Mucosa of rectum (tissue), 2 donors: ENCODE measurements around the gene ASIC3.

Source experiments
- H3K27ac ChIP-seq, 2 donors: one replicate each; pipeline ENCODE4 v1.7.0; 2013; ENCODE audit warnings: inconsistent platforms in 2 of 2, low read depth in 2 of 2, low read length in 2 of 2
- H3K27me3 ChIP-seq, 2 donors: one replicate each; pipeline ENCODE4 v1.7.0; 2013; ENCODE audit warnings: low read length in 2 of 2; ENCODE audit not compliant: control insufficient read depth in 2 of 2, insufficient read depth in 2 of 2
- H3K36me3 ChIP-seq, 2 donors: one replicate each; pipeline ENCODE4 v1.7.0; 2013; ENCODE audit warnings: low read length in 2 of 2; ENCODE audit not compliant: control insufficient read depth in 2 of 2, insufficient read depth in 2 of 2
- H3K4me1 ChIP-seq, 2 donors: one replicate each; pipeline ENCODE4 v1.7.0; 2013; ENCODE audit warnings: low read length in 2 of 2, mild to moderate bottlenecking in 1 of 2; ENCODE audit not compliant: control insufficient read depth in 2 of 2, insufficient read depth in 2 of 2
- H3K4me3 ChIP-seq, 2 donors: one replicate each; pipeline ENCODE4 v1.7.0; 2013; ENCODE audit warnings: low read length in 2 of 2
- H3K9ac ChIP-seq, 2 donors: one replicate each; pipeline ENCODE4 v1.7.0; 2013; ENCODE audit warnings: low read length in 2 of 2, low read depth in 1 of 2, mild to moderate bottlenecking in 1 of 2
- H3K9me3 ChIP-seq, 2 donors: one replicate each; pipeline ENCODE4 v1.7.0; 2013; ENCODE audit warnings: low read length in 2 of 2; ENCODE audit not compliant: control insufficient read depth in 2 of 2
- donor health status: healthy.
- donor health status: Normal muscosa, but diverticular disease.

Gene ASIC3

DNA sequence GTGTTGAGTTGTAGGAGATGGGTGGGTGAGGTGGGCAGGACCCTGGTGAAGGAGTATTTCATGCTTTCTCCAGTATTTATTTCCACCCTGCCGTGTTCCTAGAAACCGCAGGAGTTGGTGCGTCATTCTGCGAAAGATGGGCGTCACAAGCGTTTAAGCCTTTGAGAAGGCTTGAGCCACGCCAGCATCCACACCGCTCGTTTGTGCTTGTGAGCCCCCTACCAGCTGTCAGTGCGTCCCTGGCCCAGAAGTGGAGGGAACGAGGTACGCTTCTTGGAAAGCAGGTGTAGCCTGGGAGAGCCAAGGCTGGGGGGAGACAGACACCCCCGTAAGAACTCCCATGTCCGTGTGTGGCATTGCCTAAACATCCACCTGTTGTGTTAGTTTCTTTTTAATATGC is 43.7 kb downstream of the ASIC3 start:
- Histone ChIP-seq H3K4me1 (peaks cover 22 to 30% of the 10 kb centered on the region in 2 donors), H3K36me3 (no peaks in the 10 kb centered on the region), H3K9ac (no peak overlapping the region), H3K9me3 (no peaks in the 10 kb centered on the region), H3K27ac (no peak overlapping the region), H3K4me3 (no peak overlapping the region), H3K27me3 (no peaks in the 10 kb centered on the region)

- H3K36me3 ChIP-seq: no peaks in the 10 kb centered on the region
- no peak overlapping the region for H3K27ac ChIP-seq
- H3K4me3 ChIP-seq: no peak overlapping the region
- H3K9me3 ChIP-seq: no peaks in the 10 kb centered on the region
- H3K4me1 ChIP-seq: peaks cover 8 to 17% of the 10 kb centered on the region in 2 donors
- no peak overlapping the region for H3K9ac ChIP-seq
- H3K27me3 ChIP-seq: no peaks in the 10 kb centered on the region
Observed at GRCh38 chr7:151093748-151094147, 45.4 kb downstream of the ASIC3 start.

- Histone ChIP-seq H3K36me3 (no peaks in the 10 kb centered on the region), H3K27ac (no peak overlapping the region), H3K4me3 (no peak overlapping the region), H3K27me3 (no peaks in the 10 kb centered on the region), H3K4me1 (peaks cover 3 to 12% of the 10 kb centered on the region in 2 donors), H3K9me3 (no peaks in the 10 kb centered on the region), H3K9ac (no peak overlapping the region)
Observed at GRCh38 chr7:151094675-151095074, 46.3 kb downstream of the ASIC3 start.

DNA sequence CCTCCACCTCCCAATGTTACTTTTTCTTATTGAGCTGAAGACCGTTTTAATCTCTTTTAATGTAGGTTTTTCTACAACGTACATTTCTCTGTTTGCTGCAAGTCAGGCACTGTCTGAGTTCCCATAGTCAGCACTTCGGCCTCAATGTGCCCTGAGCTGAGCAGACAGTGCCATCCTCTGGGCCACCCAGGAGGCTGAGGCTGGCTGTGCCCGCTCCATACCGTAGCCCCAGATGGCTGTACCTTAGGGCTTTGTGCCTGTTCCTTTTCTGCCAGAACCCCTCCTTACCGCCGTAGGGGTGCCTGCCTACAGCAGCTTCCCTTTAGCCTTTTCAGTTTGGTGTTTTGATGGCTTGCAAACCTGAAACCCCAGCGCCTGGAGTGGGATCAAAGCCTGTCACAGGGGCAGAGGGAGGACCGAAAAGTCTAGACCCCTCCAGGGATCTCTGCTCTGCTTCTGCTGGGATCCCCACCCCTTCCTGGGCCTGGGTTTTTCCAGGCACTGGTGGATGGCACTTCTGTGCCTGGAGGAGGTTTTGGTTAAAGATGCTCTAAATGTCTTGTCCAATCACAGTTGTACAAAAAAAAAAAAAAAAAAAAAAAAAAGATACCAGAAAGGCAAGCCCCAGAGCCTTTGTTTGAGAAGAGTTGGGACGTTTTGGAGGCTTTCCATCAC is 46.9 kb downstream of the ASIC3 start:
- no peak overlapping the region for H3K4me3 ChIP-seq
- no peaks in the 10 kb centered on the region for H3K9me3 ChIP-seq
- H3K4me1 ChIP-seq: peaks cover 0 to 10% of the 10 kb centered on the region in 2 donors
- no peaks in the 10 kb centered on the region for H3K27me3 ChIP-seq
- H3K36me3 ChIP-seq: no peaks in the 10 kb centered on the region
- no peak overlapping the region for H3K27ac ChIP-seq
- H3K9ac ChIP-seq: no peak overlapping the region

DNA sequence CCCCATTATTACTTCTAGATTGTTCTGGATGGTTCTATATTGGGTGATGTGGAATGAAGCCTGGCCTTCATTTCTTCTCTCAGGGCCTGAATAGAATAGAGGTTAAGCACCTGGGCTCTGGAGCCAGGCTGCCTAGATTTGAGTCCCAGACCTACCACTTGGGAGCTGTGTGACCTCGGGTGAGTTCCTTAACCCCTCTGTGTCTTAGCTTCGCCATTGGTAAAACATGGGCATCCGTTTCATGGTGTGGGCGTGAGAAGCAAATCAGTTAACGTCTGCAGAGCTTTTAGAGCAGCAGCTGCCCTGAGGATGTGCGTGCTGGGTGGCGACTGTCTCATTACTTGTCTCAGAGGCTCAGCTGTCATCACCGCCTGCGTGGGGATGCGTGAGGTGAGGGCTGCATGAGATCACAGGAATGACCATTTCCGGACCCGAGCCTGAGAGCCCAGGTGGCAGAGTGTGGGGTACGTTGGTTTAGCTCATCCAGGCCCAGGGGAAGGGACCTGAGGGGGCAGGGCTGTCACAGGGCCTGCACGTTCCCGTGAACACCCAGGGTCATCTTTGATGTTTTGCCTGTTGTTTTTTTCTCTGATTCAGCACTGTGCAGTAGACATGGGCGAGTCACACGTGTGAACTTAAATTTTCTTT is 47.6 kb downstream of the ASIC3 start:
- no peak overlapping the region for H3K27ac ChIP-seq
- no peak overlapping the region for H3K4me3 ChIP-seq
- no peaks in the 10 kb centered on the region for H3K9me3 ChIP-seq
- no peaks in the 10 kb centered on the region for H3K27me3 ChIP-seq
- H3K36me3 ChIP-seq: no peaks in the 10 kb centered on the region
- H3K4me1 ChIP-seq: peaks cover 0 to 10% of the 10 kb centered on the region in 2 donors
- H3K9ac ChIP-seq: no peak overlapping the region

DNA sequence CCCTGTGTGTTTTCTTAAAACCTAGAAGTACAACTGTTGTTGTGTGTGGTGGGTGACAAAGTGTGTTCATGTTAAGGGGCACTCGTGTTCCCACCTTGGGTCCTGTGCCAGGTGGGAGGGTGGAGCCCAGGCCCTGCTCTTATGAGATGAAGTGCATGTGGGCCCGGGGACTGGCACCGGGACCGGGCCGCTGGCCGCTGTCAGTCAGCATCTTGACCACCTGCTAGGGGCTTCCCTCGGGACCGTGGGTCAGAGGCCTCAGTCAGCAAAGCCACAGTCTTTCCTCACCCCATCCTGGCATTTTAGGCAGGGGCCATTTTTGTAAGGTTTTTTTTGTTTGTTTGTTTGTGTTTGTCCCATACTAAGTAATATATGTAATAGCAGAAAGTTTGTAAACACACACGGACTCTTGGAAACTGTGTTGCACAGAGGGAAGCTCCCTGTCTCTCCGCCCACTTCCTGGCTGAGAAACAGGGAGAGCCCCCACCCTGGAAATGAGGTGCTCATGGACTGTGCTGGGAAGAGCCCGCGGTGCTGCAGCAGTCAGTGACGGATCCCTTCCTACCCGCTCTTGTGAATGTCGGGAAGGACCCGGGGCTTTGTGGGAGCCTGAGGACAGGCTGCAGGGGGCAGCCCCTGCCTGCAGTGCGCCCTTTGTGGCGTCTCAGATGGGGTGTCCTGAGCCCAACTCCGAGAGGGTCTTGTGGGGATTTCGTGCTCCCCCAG is 51.3 kb downstream of the ASIC3 start:
- Histone ChIP-seq H3K27ac (no peak overlapping the region), H3K36me3 (peaks cover 0 to 3% of the 10 kb centered on the region in 2 donors), H3K27me3 (no peaks in the 10 kb centered on the region), H3K9me3 (no peaks in the 10 kb centered on the region), H3K4me3 (no peak overlapping the region), H3K9ac (no peak overlapping the region), H3K4me1 (no peaks in the 10 kb centered on the region)

DNA sequence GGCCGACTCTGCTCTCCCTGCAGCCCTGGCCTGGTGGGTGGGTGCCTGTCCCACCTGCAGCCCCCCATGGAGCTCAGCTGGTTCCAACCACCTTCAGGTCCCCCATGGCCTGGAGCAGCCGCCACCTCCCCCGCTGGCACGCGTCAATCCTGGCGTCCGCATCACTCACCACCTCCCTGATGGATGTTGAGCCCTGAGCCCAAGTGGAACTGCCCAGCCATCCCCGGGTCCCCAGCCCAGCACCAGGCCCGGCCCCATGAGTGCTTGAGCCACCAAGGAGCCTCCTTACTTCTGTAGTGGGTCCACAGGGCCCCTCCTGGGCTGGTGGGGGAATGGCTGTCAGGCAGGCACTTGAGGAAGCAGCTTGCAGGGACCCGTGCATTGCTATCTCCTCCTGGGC is 52.6 kb downstream of the ASIC3 start:
- Histone ChIP-seq H3K4me1 (no peaks in the 10 kb centered on the region), H3K9ac (no peak overlapping the region), H3K27ac (no peak overlapping the region)

GRCh38 chr7:151101621-151102396 is 53.5 kb downstream of the ASIC3 start:
- Histone ChIP-seq H3K36me3 (peaks cover 0 to 4% of the 10 kb centered on the region in 2 donors), H3K9ac (no peak overlapping the region), H3K4me3 (no peak overlapping the region), H3K9me3 (no peaks in the 10 kb centered on the region), H3K4me1 (no peaks in the 10 kb centered on the region), H3K27me3 (no peaks in the 10 kb centered on the region), H3K27ac (no peak overlapping the region)

More for the DNA sequence above, 52.6 kb downstream of the ASIC3 start:
- no peaks in the 10 kb centered on the region for H3K27me3 ChIP-seq
- no peaks in the 10 kb centered on the region for H3K9me3 ChIP-seq
- peaks cover 0 to 4% of the 10 kb centered on the region in 2 donors for H3K36me3 ChIP-seq
- H3K4me3 ChIP-seq: no peak overlapping the region
